Body of pancreas (tissue), 4 donors: ENCODE data around the gene USP35. TPM values are rescaled to one million over a fixed set of nuclear protein-coding genes. Genes with fewer than 3 reads are reported as not detected.
"Not testable (repeated sequence)": the region's sequence is repeated elsewhere in the genome, so short reads cannot be mapped to it uniquely, and the experiment has no call there.

ENCODE experiments used
- ATAC-seq: fragments of 150-250 bp; one replicate; pipeline ENCODE4 v1.9.1; 2016
- DNase-seq, 4 donors: peaks; one replicate each; pipeline ENCODE4 v3.0.0-alpha.2; 2019
- H3K27ac ChIP-seq, 4 donors: fragments of 200-600 bp; sonication (generic); 1 replicate in 3 of 4; 2 replicates in 1 of 4; pipeline versions ENCODE4 v1.5.1 to v1.6.1; 2016 to 2019; ENCODE audit warnings: mild to moderate bottlenecking in 1 of 4, mixed read lengths in 1 of 4, moderate library complexity in 1 of 4
- H3K27me3 ChIP-seq, 2 donors: fragments of 200-600 bp; sonication (generic); one replicate each; pipeline ENCODE4 v1.6.0; 2016; ENCODE audit warnings: mild to moderate bottlenecking in 1 of 2
- H3K36me3 ChIP-seq, 2 donors: fragments of 200-600 bp; sonication (generic); replicated peaks in 1 of 2; 2 replicates each; pipeline ENCODE4 v1.5.1; 2016; ENCODE audit warnings: low read depth in 2 of 2; ENCODE audit not compliant: insufficient read depth in 1 of 2
- H3K4me1 ChIP-seq: fragments of 200-600 bp; sonication (generic); one replicate; pipeline ENCODE4 v1.6.0; 2016
- H3K4me3 ChIP-seq, 2 donors: fragments of 200-600 bp; sonication (generic); 1 replicate in 1 of 2; 2 replicates in 1 of 2; pipeline ENCODE4 v1.5.1; 2016 to 2019
- H3K9me3 ChIP-seq, 3 donors: fragments of 200-600 bp; sonication (generic); 1 replicate in 2 of 3; 2 replicates in 1 of 3; pipeline ENCODE4 v1.5.1; 2016
- CTCF ChIP-seq, 7 experiments: fragments of 450-650 bp in 4 of 7; fragments of 200-600 bp in 3 of 7; sonication (generic) in 3 of 7; IDR thresholded peaks; one replicate each; pipeline ENCODE4 v1.5.1; 2016 to 2019; ENCODE audit warnings: antibody characterized with exemption in 7 of 7
- POLR2A ChIP-seq, 3 donors: fragments of 450-650 bp; IDR thresholded peaks; one replicate each; pipeline ENCODE4 v1.6.1; 2016; ENCODE audit warnings: antibody characterized with exemption in 3 of 3, mild to moderate bottlenecking in 2 of 3
- WGBS, 2 donors: methylation state at CpG; one replicate each; pipeline ENCODE4 v1.1.5; 2017; 5-methylcytosine and 5-hydroxymethylcytosine counted together
- intact Hi-C: fragments of 100-400 bp; cut with DNase I; formaldehyde crosslinking; loops from one replicate; pipeline ENCODE4 v1.15.1; 2023
- total RNA-seq, 2 donors: library from RNA; depleted of rRNA; stranded (reverse); fragments of >200 nt; gene quantifications; one replicate each; pipeline ENCODE4 v1.1.0, GENCODE V29; 2016

The USP35 gene
- total RNA-seq, 2 donors from 2014 or later: 8.6 to 11.2 TPM

DNA sequence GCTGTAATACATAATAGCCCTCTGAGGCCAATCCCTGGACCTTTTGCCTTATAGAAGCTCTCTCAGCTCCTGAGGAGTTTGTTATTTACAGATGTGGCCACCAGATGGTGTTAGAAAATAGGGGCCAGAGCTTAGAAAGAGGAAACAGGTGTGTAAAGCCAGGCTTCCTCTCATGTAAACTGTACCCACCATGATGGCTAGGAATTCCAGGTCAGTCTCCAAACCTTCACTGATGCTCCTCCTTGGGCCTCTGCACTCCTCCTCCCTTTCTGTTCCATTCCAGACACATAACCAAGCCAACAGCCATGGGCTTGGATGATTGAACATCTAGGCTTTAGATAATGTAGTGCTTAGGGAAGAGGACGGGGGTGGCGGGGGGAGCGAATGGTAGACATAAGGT, 39.7 kb downstream of the USP35 start:
- WGBS, 2 donors: 90 to 100% methylated on average over 3 of the region's 3 CpGs
- ATAC-seq: peak; percentile 72
- intact Hi-C loops: loop anchor here (5.0 kb wide), 1 partner anchor 334 kb away; no protein-coding TSS in a partner anchor

GRCh38 chr11:78229106-78229505, 40.4 kb downstream of the USP35 start:
- DNase-seq (no peak), ATAC-seq (no peak)
- H3K27ac ChIP-seq: no peak overlapping the region
- no peaks in the 10 kb centered on the region for H3K9me3 ChIP-seq
- H3K36me3 ChIP-seq: peaks cover 0 to 4% of the 10 kb centered on the region in 2 donors
- no peaks in the 10 kb centered on the region for H3K4me1 ChIP-seq
- H3K27me3 ChIP-seq: no peaks in the 10 kb centered on the region
- intact Hi-C loops: loop anchor here (5.0 kb wide), 1 partner anchor 333 kb away; no protein-coding TSS in a partner anchor
- H3K4me3 ChIP-seq: no peak overlapping the region
- no peak for TF ChIP-seq POLR2A (IDR thresholded peaks at IDR 0.05)
- TF ChIP-seq CTCF (IDR thresholded peaks at IDR 0.05): no peak
- 84 to 98% methylated on average over 2 of the region's 2 CpGs for WGBS, 2 donors

More for the DNA sequence above, 39.7 kb downstream of the USP35 start:
- Histone ChIP-seq H3K27ac (no peak overlapping the region), H3K27me3 (no peaks in the 10 kb centered on the region), H3K36me3 (peaks cover 0 to 4% of the 10 kb centered on the region in 2 donors), H3K4me1 (no peaks in the 10 kb centered on the region), H3K9me3 (no peaks in the 10 kb centered on the region), H3K4me3 (no peak overlapping the region)
- peak in 3 of 4 donors; percentile 26 to 63 (median 45) for DNase-seq
- TF ChIP-seq CTCF (IDR thresholded peaks at IDR 0.05) (peak in 6 of 7 experiments; percentile 33 to 74 (median 54)), POLR2A (IDR thresholded peaks at IDR 0.05) (no peak)

- 81 to 87% methylated on average over 6 to 7 of the region's 7 CpGs for WGBS, 2 donors
- DNase-seq (no peak), ATAC-seq (no peak)
- Histone ChIP-seq H3K4me3 (no peak overlapping the region), H3K36me3 (no peaks in the 10 kb centered on the region), H3K27me3 (no peaks in the 10 kb centered on the region), H3K27ac (no peak overlapping the region), H3K4me1 (no peaks in the 10 kb centered on the region), H3K9me3 (no peaks in the 10 kb centered on the region)
- intact Hi-C loops: loop anchor here (10.0 kb wide), 1 partner anchor 194 kb away; no protein-coding TSS in a partner anchor
- TF ChIP-seq POLR2A (IDR thresholded peaks at IDR 0.05) (no peak), CTCF (IDR thresholded peaks at IDR 0.05) (no peak)
Observed at GRCh38 chr11:78230161-78230877, 41.6 kb downstream of the USP35 start.

DNA sequence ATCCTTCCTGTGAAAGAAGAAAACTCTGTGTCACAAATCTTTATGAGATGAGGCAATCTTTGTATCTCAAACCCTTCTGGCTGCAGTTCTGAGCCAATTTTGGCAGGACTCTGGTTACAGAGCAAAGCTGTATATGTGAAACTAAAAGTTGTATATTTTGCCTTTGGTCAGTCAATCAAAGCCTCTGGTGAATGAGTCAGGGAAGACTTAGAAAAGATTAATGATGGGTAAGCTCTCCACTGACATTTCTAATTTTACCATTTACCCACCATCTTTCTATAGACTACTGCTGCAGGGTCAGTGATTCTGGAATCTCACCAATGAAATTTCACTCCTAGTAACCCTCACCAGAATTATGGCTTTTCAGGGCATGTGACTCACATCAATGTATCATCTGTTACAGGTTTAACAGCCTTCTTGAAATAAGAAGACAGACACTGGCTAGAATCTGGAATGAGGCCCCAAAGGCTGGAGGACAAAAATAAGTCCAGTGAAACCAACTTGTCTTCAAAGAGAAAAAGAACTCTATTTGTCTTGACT, 43.3 kb downstream of the USP35 start:
- Histone ChIP-seq H3K36me3 (no peaks in the 10 kb centered on the region), H3K27me3 (no peaks in the 10 kb centered on the region), H3K4me1 (no peaks in the 10 kb centered on the region), H3K4me3 (no peak overlapping the region), H3K9me3 (no peaks in the 10 kb centered on the region), H3K27ac (no peak overlapping the region)
- DNase-seq (no peak), ATAC-seq (peak; percentile 12)
- intact Hi-C loops: loop anchor here (10.0 kb wide), 1 partner anchor 193 kb away; no protein-coding TSS in a partner anchor
- TF ChIP-seq CTCF (IDR thresholded peaks at IDR 0.05) (no peak), POLR2A (IDR thresholded peaks at IDR 0.05) (no peak)

- DNase-seq, ATAC-seq, H3K4me1 ChIP-seq, H3K9me3 ChIP-seq, H3K27ac ChIP-seq, H3K4me3 ChIP-seq, H3K36me3 ChIP-seq, H3K27me3 ChIP-seq: not testable (repeated sequence)
- WGBS, 2 donors: 92 to 96% methylated on average over 5 to 6 of the region's 6 CpGs
- intact Hi-C loops: loop anchor here (10.0 kb wide), 1 partner anchor 192 kb away; no protein-coding TSS in a partner anchor
Observed at GRCh38 chr11:78233046-78233445, 44.3 kb downstream of the USP35 start.
